Measurements from ENCODE around the gene AIFM3.

GRCh38 chr22:20946991-20947390, 20.1 kb upstream of the AIFM3 start:
- TF ChIP-seq CTCF (IDR thresholded peaks at IDR 0.05; ENCODE audit: poor library complexity, severe bottlenecking) (no peak), REST (IDR thresholded peaks at IDR 0.05; ENCODE audit: borderline replicate concordance) (no peak), POLR2AphosphoS5 (IDR thresholded peaks at IDR 0.05) (no peak), MXI1 (conservative IDR thresholded peaks at IDR 0.05; ENCODE audit: poor library complexity, severe bottlenecking) (no peak)

Measured in neural cell (in vitro differentiated cells).